Dedifferentiated amniotic fluid mesenchymal stem cell (primary cell): Measurements from ENCODE around the gene ERP44.
"Not testable (repeated sequence)": the region's sequence is repeated elsewhere in the genome, so short reads cannot be mapped to it uniquely, and the experiment has no call there.

Experiments used
- DNase-seq: peaks from one replicate; pipeline ENCODE4 v3.0.0-alpha.2; 2016; ENCODE audit errors: extremely low spot score

Gene ERP44

GRCh38 chr9:100012279-100012678, 86.5 kb downstream of the ERP44 start:
- DNase-seq = no peak

- no peak for DNase-seq
These were observed 87.6 kb downstream of the ERP44 start for GRCh38 chr9:100011062-100011681.

GRCh38 chr9:99999797-100000196, 99.0 kb downstream of the ERP44 start:
- no peak for DNase-seq

GRCh38 chr9:99998866-99999265, 99.9 kb downstream of the ERP44 start:
- no peak for DNase-seq

GRCh38 chr9:99998266-99998665, 100.5 kb downstream of the ERP44 start:
- DNase-seq = no peak

- not testable (repeated sequence) for DNase-seq
These were observed 108.3 kb downstream of the ERP44 start for GRCh38 chr9:99990508-99990907.

GRCh38 chr9:99986642-99987041, 112.2 kb downstream of the ERP44 start:
- no peak for DNase-seq

- DNase-seq = no peak
These were observed 118.2 kb downstream of the ERP44 start for GRCh38 chr9:99980598-99980997.

DNA sequence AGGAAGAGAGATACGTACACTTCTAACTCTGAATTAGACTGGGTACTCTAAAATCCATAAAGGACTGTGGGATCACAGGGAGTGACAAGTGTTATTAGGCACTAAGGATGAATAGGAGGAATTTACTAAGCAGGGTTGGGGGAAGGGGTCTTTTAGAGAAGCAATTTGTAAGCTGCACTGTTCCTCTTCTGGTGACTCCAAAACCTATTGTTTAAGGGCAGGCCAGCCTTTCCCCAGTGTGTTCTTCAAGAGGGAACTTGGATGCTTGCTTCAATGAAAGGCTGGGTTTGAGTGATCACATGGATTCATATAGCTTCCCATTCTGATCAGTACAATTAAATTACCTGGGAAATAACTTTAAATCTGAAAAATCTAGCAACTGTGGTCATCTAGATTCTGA, 120.6 kb downstream of the ERP44 start:
- no peak for DNase-seq

DNA sequence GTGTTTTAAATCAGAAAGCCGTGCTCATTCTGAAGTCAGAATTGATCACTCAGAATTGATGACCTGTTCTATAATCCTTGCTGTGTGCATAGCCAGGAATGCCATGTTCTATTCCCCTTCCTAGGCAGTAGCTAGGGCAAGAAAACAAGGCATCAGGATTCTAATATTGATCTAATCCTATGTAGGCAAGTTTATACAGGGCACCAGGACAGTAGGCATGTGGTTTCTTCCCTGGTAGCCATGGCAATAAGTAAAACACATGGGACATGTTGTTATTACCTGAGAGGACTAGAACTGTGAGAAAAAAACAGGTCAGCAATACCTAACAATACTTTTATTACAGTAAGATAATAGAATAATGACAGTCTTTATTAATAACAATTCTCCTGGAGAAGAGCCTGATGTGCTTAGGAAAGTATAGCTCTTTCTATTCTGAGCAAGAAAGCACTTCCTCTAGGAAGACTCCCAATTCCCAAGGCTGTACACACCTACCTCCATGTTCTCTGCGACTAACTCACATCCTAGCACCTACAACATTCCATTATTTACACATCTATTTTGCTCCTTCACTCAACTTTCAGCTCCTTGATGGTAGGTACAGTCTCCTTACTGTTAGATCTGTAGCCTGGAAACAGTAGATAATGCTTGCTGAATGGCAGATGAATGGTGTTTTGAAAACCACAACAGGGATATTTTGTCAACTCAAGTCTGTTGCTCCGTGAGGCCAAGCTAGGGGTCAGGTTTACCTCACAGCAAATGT, 121.6 kb downstream of the ERP44 start:
- no peak for DNase-seq

- DNase-seq = no peak
These were observed 125.3 kb downstream of the ERP44 start for GRCh38 chr9:99973455-99973854.

GRCh38 chr9:99971410-99971809, 127.4 kb downstream of the ERP44 start:
- DNase-seq = no peak

- DNase-seq = no peak
These were observed 128.3 kb downstream of the ERP44 start for GRCh38 chr9:99970481-99970880.

GRCh38 chr9:99967457-99967856, 131.3 kb downstream of the ERP44 start:
- no peak for DNase-seq

DNA sequence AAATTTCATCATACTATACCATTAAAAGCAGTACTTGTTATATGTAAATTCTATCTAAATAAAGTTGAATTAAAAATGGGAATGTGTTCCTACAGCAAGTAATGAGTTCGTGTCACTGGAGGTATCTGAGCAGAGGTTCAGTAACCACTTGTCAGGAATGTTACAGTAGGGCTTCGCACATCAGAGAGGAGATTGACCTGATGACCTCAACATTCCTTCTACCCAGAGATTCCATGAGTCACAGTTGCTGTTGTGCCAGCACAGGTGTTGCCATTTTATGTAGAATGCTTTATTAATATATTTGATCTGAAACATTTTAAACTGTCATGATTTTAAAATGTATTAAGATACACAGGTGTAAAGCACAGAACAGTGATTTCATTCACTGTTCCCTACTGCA, 132.1 kb downstream of the ERP44 start:
- no peak for DNase-seq

DNA sequence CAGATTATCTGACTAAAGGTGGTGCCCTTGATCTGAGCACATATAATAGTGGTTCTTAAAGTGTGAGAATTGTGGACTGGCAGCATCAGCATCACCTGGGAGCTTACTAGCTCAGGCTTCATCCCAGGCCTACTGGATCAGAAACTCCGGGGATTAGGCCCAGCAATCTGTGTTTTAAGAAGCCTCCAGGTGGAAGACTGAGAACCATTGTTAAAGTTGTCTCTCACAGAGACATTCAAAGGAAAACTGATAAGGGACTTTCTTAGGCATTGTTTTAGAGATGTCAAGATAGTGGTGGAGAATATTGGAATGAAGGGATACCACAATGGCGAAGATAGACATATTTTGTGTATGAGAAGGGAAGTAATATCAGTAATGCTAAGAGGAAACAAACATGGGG, 132.8 kb downstream of the ERP44 start:
- no peak for DNase-seq

- peak; percentile 46 for DNase-seq
These were observed 134.5 kb downstream of the ERP44 start for GRCh38 chr9:99964336-99964735.

GRCh38 chr9:99962680-99963261, 136.0 kb downstream of the ERP44 start:
- no peak for DNase-seq

GRCh38 chr9:99955606-99956005, 143.2 kb downstream of the ERP44 start:
- no peak for DNase-seq

- DNase-seq = no peak
These were observed 144.0 kb downstream of the ERP44 start for GRCh38 chr9:99954819-99955218.

- DNase-seq = no peak
These were observed 144.8 kb downstream of the ERP44 start for GRCh38 chr9:99953861-99954507.

DNA sequence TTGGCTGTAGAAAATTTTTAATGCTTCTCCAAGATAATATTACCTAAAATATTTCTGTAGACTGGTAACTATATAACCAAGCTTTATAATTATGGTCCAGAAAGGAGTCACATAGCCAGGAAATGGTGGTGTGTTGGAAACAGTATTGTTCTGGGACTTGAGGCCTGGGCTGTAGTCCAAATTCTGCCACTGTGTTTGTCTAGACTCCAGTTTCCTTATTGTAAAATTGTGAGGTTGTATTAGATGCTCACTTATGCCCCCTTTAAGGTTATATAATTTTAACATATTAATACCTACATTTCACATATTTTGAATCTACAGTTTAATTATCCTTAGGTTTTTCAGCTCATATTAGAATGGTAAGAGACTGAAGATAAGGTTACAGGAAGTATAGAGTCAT, 149.9 kb downstream of the ERP44 start:
- DNase-seq = no peak

- DNase-seq = no peak
These were observed 150.3 kb downstream of the ERP44 start for GRCh38 chr9:99948482-99948881.
